Astrocyte of the spinal cord (primary cell): Measurements from ENCODE around the gene PEDS1.

Experiments used
- DNase-seq: peaks from one replicate; pipeline ENCODE4 v3.0.0; 2011; ENCODE audit warnings: low read depth, low spot score
- H3K4me3 ChIP-seq: 2 replicates; pipeline ENCODE4 v1.5.1; 2011; ENCODE audit warnings: low read depth, mild to moderate bottlenecking, low read length, moderate library complexity
- in situ Hi-C: cut with HindIII; loops from 2 replicates; pipeline ENCODE4 v1.10.0; 2017; ENCODE audit warnings: low sequenced_read_pairs
- TF ChIP-seq, protein P1 (sequence below): IDR thresholded peaks from 2 replicates; pipeline ENCODE4 v1.5.1; 2012; ENCODE audit warnings: low read depth, mild to moderate bottlenecking, low read length, inconsistent platforms

Gene PEDS1

GRCh38 chr20:50118203-50118602 is 35.3 kb downstream of the PEDS1 start:
- no peak for DNase-seq
- H3K4me3 ChIP-seq: no peak overlapping the region
- TF ChIP-seq, protein P1, sequence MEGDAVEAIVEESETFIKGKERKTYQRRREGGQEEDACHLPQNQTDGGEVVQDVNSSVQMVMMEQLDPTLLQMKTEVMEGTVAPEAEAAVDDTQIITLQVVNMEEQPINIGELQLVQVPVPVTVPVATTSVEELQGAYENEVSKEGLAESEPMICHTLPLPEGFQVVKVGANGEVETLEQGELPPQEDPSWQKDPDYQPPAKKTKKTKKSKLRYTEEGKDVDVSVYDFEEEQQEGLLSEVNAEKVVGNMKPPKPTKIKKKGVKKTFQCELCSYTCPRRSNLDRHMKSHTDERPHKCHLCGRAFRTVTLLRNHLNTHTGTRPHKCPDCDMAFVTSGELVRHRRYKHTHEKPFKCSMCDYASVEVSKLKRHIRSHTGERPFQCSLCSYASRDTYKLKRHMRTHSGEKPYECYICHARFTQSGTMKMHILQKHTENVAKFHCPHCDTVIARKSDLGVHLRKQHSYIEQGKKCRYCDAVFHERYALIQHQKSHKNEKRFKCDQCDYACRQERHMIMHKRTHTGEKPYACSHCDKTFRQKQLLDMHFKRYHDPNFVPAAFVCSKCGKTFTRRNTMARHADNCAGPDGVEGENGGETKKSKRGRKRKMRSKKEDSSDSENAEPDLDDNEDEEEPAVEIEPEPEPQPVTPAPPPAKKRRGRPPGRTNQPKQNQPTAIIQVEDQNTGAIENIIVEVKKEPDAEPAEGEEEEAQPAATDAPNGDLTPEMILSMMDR: no peak
- in situ Hi-C loops: no loop called here

DNA sequence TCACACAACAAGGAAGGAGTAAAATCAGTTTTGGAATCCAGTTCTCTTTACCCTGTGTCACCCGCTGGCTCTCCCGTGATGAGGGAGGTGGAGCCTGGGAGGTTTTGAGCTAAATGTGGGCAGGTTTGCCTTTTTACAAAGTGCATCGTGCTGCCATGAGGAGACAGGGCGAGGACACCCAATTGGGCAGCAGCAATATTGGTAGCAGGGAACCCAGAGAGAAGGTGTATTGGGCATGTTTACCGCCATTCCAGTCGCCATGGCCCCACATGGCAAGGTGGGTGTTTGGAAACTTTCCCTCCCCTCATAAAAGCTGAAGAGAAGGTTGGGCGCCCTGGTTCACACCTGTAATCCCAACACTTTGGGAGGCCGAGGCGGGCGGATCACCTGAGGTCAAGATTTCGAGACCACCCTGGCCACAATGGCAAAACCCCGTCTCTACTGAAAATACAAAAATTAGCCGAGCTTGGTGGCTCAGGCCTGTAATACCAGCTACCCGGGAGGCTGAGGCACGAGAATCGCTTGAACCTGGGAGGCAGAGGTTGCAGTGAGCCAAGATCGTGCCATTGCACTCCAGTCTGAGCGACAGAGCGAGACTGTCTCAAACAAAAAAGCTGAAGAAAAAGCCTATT is 37.0 kb downstream of the PEDS1 start:
- no peak for DNase-seq
- peak overlapping the region; percentile 55 for H3K4me3 ChIP-seq
- TF ChIP-seq, protein P1: no peak
- in situ Hi-C loops: no loop called here

DNA sequence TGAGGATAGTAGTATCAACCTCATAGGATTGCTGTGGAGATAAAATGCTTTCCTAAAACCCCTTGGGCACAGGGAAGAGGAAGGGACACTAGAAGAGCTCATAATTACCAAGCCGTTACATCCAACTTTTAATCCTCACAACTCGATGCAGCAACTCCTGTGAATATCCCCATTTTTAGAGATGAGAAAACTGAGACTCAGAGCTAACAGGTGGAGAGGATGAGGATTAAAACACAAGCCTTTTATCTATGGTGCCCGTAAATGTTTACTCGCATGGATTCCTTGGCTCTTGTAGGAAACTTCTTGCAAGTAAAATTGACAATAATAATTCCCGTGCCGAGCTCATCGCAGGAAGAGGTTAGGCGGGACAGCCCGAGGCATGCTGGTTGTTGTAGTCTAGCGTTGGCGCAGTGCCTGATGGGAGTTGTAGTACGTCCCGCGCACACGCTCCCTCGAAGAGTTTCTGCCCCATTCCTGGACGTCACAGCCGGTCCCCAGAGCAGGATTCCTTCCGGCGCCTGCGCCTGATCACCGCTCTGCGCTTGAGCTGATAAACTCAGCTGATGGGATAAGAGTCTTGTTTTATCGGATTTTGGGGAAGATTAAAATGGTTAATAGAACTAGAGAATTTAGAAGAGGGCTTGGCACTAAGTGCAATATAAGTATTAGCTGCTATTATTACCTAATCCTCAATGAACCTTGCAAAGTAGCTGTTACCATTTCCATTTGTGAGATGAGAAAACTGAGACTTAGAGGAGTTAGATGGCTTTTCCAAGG is 37.7 kb downstream of the PEDS1 start:
- DNase-seq: peak; percentile 96
- H3K4me3 ChIP-seq: peak overlapping the region; percentile 55
- in situ Hi-C loops: no loop called here
- TF ChIP-seq, protein P1: no peak

GRCh38 chr20:50115041-50115512 is 38.4 kb downstream of the PEDS1 start:
- in situ Hi-C loops: no loop called here
- H3K4me3 ChIP-seq: peak overlapping the region; percentile 55
- TF ChIP-seq, protein P1: no peak
- DNase-seq: no peak

DNA sequence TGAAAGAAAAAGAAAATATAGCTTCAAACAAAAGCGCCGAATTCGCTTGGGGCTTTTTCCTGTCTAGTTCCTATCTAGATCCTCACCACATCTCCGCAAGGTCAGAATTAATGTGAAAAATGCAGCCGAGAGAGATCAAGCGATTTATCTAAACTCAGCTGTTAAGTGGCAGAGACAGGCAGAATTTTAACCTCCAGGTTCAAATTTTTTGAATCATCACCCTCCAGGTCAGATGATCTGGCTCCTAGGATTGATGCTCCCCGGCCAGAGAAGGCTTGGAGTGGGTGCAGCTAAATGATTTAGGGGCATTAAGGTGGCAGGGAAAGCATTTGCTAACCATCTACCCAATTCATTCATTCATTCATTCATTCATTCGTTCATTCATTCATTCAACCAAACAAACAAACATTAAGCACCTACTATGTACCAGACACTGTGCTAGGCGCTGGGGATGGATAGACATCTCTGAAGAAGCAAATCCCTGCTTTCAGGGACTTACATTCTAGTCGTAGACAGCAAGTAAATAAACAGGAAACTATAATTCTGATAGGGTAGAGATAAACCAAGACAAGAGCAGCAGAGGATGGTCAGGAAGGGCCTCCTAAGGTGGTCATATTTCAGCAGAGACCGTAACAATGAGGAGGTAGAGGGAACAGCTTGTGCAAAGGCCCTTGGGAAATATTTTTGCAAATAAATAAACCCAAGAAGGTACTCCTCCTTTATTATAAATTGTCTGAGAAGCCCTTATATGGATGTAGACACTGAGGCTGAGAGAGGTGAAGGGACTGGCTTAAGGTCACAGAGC is 39.9 kb downstream of the PEDS1 start:
- H3K4me3 ChIP-seq: peak overlapping the region; percentile 94
- TF ChIP-seq, protein P1: no peak
- in situ Hi-C loops: no loop called here
- DNase-seq: no peak
